ENCODE results near the gene PAK4.

The PAK4 gene

GRCh38 chr19:39111593-39112199 is 13.9 kb upstream of the PAK4 start:
- no peak for TF ChIP-seq FOXP2 (optimal IDR thresholded peaks at IDR 0.05; ENCODE audit: borderline replicate concordance, extremely low read depth, extremely low read length, insufficient read depth)
- TF ChIP-seq REST (IDR thresholded peaks at IDR 0.05; ENCODE audit: insufficient read depth in 1 of 2, low read depth in 2 of 2, low read length in 2 of 2): no peak
- no peak for TF ChIP-seq POLR2AphosphoS5 (IDR thresholded peaks at IDR 0.05; ENCODE audit: low read depth, low read length)
- no peak for TF ChIP-seq TAF1 (IDR thresholded peaks at IDR 0.05; ENCODE audit: borderline replicate concordance, insufficient read depth, low read length)
- no peak for TF ChIP-seq SIN3A (IDR thresholded peaks at IDR 0.05; ENCODE audit: borderline replicate concordance, insufficient read depth, low read length)

- no peak for TF ChIP-seq REST (IDR thresholded peaks at IDR 0.05; ENCODE audit: insufficient read depth in 1 of 2, low read depth in 2 of 2, low read length in 2 of 2)
- no peak for TF ChIP-seq SIN3A (IDR thresholded peaks at IDR 0.05; ENCODE audit: borderline replicate concordance, insufficient read depth, low read length)
- TF ChIP-seq POLR2AphosphoS5 (IDR thresholded peaks at IDR 0.05; ENCODE audit: low read depth, low read length): no peak
- TF ChIP-seq TAF1 (IDR thresholded peaks at IDR 0.05; ENCODE audit: borderline replicate concordance, insufficient read depth, low read length): no peak
- TF ChIP-seq FOXP2 (optimal IDR thresholded peaks at IDR 0.05; ENCODE audit: borderline replicate concordance, extremely low read depth, extremely low read length, insufficient read depth): no peak
These were observed 13.2 kb upstream of the PAK4 start for GRCh38 chr19:39112338-39112890.

- TF ChIP-seq SIN3A (IDR thresholded peaks at IDR 0.05; ENCODE audit: borderline replicate concordance, insufficient read depth, low read length) (no peak), TAF1 (IDR thresholded peaks at IDR 0.05; ENCODE audit: borderline replicate concordance, insufficient read depth, low read length) (no peak), FOXP2 (optimal IDR thresholded peaks at IDR 0.05; ENCODE audit: borderline replicate concordance, extremely low read depth, extremely low read length, insufficient read depth) (no peak), POLR2AphosphoS5 (IDR thresholded peaks at IDR 0.05; ENCODE audit: low read depth, low read length) (no peak), REST (IDR thresholded peaks at IDR 0.05; ENCODE audit: insufficient read depth in 1 of 2, low read depth in 2 of 2, low read length in 2 of 2) (no peak)
These were observed 12.4 kb upstream of the PAK4 start for GRCh38 chr19:39113199-39113598.

GRCh38 chr19:39115105-39115847 is 10.3 kb upstream of the PAK4 start:
- TF ChIP-seq REST (IDR thresholded peaks at IDR 0.05; ENCODE audit: insufficient read depth in 1 of 2, low read depth in 2 of 2, low read length in 2 of 2) (no peak), SIN3A (IDR thresholded peaks at IDR 0.05; ENCODE audit: borderline replicate concordance, insufficient read depth, low read length) (no peak), TAF1 (IDR thresholded peaks at IDR 0.05; ENCODE audit: borderline replicate concordance, insufficient read depth, low read length) (no peak), FOXP2 (optimal IDR thresholded peaks at IDR 0.05; ENCODE audit: borderline replicate concordance, extremely low read depth, extremely low read length, insufficient read depth) (no peak), POLR2AphosphoS5 (IDR thresholded peaks at IDR 0.05; ENCODE audit: low read depth, low read length) (no peak)
